CMK (cell line): Measurements from ENCODE around the gene CCDC116.
A peak's percentile ranks its signal among the peaks of the same experiment; 100 is the strongest.
"Not testable (repeated sequence)": the region's sequence is repeated elsewhere in the genome, so short reads cannot be mapped to it uniquely, and the experiment has no call there.

ENCODE experiments used
- DNase-seq: peaks from one replicate; pipeline ENCODE4 v3.0.0-alpha.2; 2010; ENCODE audit warnings: low read depth

CCDC116 gene

DNA sequence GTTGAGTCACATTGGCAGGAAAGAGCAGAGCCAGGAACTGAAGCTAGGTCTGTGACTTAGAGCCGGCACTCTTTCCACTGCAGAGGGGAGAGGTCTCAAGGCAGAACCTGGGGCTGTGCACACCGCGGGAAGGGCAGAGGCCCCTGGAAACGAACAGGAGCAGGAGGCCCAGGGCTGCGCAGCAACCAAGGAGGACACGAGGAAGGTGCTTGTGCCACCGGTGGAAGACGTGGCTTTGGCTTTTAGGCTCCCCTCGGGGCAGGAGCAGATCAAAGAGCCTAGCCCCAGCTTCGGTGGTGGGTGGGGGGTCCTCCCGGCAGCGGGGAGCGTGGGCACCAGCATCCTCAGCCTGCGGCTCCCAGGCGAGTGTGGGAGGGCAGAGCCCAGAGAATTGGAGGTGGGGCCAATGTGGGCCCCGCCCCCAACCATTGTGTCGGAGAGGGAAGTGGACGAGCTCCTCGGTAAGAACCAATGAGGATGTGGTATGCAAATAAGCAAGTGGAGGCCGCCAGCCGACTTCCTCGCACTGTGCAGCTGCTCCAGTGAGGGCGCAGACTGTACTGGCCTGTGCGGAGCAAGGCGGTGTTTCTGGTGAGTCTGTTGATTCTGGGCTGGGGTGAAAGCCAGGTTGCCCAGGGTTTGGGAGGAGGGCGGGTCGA, at the start of gene CCDC116:
CCDC116 (plus strand) TSS at position 524 of the 659 bp plus-strand sequence. CDS start 422 bp downstream, outside the sequence.
- peak; percentile 82 for DNase-seq

GRCh38 chr22:21582801-21583740, 49.5 kb upstream of the CCDC116 start:
- DNase-seq, result no peak

- DNase-seq, result no peak
Observed at GRCh38 chr22:21585389-21585788, 47.2 kb upstream of the CCDC116 start.

- peak; percentile 38 for DNase-seq
Observed at GRCh38 chr22:21587803-21588611, 44.6 kb upstream of the CCDC116 start.

DNA sequence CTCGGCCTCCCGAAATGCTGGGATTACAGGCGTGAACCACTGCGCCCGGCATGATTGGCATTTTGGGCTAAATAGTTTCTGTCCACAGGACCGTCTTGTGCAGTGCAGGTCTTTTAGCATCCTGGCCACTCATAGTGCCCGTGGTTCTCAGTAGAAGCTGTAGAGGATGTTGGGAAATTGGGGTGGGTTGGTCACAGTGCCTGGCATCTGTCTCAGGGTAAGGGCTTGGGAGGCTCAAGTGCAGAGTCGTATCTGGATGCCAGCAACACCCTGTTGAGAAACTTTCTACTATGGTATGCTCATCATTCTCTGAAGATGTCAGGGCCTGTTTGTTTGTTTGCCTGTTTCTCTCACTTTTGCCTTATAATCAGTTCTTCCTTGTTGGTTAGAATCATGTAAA, 43.2 kb upstream of the CCDC116 start:
- no peak for DNase-seq

DNA sequence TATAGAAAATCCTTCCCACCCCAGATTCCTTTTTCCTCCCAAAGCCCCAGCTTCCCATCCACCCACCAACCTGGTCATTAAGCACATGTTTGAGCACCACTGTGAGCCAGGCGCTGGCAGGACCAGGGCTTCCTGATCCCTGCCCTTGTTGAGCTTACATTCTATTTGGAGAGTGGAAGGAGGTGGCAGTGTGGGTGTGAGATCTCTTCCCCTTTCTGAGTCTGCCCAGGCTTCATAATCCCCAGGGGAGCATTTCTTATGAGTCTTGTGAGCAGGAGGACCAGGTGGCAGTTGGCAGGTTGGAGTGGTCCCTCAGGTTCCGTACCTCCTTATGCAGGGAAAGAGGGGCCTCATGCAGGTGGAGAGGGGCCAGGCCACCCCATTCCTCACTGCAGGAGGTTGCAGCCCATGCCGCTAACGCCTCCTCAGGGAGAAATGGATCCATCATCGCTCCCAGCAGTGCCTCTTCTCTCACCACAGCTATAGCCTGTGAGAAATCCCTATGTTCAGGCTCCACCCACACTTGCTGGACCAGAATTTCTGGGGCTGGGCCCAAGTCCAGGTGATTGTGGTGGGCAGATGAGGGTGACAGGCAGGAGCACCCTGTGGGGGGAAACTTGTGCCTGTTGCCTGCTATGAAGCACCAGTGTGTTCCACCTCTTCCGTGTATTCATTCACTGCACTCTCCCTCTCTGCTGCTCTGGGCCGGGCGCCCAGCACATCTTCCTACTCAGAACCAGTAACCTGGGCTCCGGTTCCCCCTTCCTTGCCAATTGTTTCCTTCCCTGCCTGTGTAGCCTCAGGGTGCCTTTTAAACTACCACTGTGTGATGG, 41.5 kb upstream of the CCDC116 start:
- DNase-seq, result no peak

GRCh38 chr22:21591695-21592094, 40.9 kb upstream of the CCDC116 start:
- no peak for DNase-seq

DNA sequence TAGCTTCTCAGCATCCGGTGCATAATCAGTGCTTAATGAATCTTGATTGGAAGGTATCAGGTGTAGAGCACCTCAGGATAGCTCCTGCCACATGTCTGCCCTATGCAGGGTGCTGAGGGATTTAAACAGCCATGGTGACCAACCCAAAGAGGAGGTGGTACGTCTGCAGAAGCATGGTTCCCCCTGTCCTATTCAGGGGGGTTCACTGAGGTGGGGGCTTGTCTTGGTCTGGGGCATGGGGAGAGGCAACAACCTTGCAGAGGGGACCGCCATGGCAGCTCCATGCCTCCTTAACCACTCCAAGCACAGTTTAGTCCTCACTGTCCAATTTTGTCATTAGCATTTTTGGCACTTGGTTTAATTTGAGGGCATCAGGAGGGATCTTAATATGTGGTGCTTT, 40.1 kb upstream of the CCDC116 start:
- DNase-seq, result no peak

DNA sequence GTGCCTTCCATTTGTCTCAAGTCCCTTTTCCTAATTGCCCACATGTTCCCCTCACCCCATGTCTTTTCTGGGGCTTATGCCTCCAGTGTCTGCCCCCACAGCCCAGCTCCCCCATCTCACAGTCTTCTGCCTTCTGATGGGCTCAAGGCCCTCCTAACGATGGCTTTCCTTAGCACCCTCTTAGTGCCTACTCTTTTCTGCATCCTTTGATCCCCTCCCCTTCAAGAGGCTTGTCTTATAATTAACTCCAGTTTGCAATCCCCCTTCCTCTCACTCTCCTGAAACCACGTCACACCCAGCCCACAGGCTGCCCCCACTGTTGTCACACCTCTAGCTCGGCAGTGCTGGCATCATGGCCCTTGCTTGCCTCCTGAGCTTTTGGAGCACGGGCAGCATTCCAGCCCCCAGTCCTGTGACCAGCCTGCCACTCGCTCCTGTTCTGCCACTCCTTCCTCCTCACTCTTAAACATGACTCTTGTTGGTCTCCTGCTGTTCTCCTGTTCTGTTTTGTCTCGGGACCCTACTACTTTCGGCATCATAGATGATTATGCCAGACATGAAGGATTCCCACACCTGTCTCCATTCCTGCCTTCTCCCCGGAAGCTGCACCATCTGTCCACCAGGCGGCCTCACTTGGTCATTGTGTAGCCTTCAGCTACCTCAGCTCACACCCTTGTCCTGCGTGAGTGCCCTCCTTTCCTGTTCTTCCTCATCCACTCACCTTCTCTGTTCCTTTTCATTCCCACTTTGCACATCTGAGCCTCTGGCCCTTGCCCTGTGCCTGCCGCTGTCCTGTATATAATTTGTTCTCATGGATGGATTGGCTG, 38.9 kb upstream of the CCDC116 start:
- DNase-seq, result no peak

GRCh38 chr22:21594865-21595452, 37.6 kb upstream of the CCDC116 start:
- no peak for DNase-seq

GRCh38 chr22:21596356-21597135, 36.0 kb upstream of the CCDC116 start:
- DNase-seq, result not testable (repeated sequence)

- DNase-seq, result no peak
Observed at GRCh38 chr22:21598302-21598701, 34.3 kb upstream of the CCDC116 start.

DNA sequence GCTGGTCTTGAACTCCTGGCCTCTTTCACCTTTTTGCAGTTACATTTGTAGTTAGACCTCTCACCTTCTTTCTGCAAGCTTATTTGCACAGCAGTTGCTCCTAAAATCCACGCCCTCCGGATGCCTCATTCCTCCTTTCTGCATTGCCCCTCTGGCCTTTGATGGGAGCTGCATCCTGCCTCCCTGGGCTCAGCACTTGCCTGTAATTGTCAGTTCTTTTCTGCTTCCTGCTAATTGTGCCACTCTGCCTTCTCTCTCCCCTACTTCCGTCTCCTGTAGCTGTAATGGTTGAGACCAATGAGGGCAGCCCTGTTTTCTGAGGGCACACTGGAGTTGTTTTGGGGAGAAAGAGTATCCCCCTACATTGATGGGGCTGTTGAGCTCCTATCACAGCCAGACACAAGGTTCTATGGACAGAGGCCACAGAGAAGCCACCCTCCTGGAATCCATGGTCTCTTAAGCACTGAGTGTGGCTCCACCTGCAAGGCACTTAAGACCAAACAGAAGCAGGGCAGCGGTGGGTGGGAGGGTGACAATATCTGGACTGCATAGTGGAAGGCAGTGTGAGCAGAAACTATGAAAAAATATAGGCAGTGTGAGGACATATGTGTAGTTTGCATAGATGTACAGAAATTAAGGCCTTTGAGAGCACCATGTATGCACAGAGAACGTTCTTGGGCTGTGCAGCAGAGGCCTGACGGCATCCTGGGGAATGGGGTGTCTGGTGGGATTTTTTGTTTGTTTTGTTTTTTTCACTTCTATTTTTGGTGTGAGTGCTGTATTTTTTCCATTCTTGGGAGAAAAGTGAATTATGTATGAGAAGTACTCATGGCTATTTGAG, 33.3 kb upstream of the CCDC116 start:
- DNase-seq, result no peak

DNA sequence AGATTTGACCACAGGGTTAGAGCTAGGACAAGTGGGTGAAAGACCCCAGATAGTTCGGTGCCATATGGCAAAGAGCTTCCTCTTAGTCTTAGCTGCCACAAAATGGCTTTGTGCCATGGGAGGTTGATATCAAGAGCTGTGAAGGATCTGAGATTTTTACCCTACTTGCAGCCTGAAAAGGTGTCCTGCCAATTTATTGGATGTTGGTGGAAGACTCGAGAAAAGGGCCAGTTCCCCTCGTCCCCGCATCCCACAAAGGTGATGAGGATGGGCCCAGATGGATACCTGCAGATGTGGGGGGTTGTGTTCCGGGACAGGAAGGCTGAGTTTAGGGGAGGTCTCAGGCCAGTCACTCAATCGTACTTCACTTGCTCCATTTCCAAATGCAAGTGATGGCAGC, 30.0 kb upstream of the CCDC116 start:
- DNase-seq, result no peak

GRCh38 chr22:21603973-21604372, 28.6 kb upstream of the CCDC116 start:
- no peak for DNase-seq

GRCh38 chr22:21605887-21606564, 26.5 kb upstream of the CCDC116 start:
- no peak for DNase-seq

DNA sequence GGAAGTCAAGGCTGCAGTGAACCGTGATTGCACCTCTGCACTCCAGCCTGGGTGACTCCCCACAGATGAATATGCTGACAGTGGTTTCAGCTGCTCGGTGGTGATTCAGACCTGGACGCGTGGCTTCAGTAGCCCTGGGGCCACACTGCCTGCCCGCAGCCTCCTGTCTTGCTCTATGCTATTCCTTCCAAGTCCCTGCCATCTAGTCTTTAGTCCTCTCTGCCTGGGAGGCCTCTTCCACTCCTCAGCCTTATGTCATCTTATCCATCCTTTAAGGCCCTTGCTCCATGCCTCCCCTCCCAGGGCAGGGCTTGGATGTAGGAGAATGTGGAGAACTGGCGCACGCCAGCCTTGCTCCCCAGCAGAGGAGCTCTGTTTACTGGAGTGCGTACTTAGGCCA, 25.8 kb upstream of the CCDC116 start:
- no peak for DNase-seq
